Activated CD8-positive, alpha-beta T cell treated with anti-CD3 and anti-CD28 coated beads for 36 hours (primary cell): ENCODE measurements around the gene NPTX2. TPM values are rescaled to one million over a fixed set of nuclear protein-coding genes. Genes with fewer than 3 reads are reported as not detected.

Experiments used
- ATAC-seq: fragments of 200-7000 bp; cut with Tn5 transposase; one replicate; pipeline ENCODE4 v1.10.0; 2021; ENCODE audit warnings: mild to moderate bottlenecking, moderate library complexity
- CTCF ChIA-PET: fragments of 350-600 bp; sonication (Branson Sonifier 250); formaldehyde crosslinking; loops from one replicate; lab custom pipeline; 2021; ENCODE audit warnings: antibody characterized with exemption; lab: Charles Lee
- POLR2A ChIA-PET: fragments of 350-600 bp; sonication (Branson Sonifier 250); formaldehyde crosslinking; loops from one replicate; lab custom pipeline; 2021; ENCODE audit warnings: antibody characterized with exemption; lab: Charles Lee
- DNase-seq: peaks from one replicate; pipeline ENCODE4 v3.0.0-alpha.2; 2020
- H3K27ac Mint-ChIP-seq: one replicate; pipeline ENCODE4 v1.8.0; 2021; ENCODE audit warnings: mild to moderate bottlenecking, mixed read lengths
- H3K27me3 Mint-ChIP-seq: one replicate; pipeline ENCODE4 v1.8.0; 2021; ENCODE audit warnings: mixed read lengths
- H3K36me3 Mint-ChIP-seq: one replicate; pipeline ENCODE4 v1.8.0; 2021; ENCODE audit warnings: low read depth, mixed read lengths
- H3K4me1 Mint-ChIP-seq: one replicate; pipeline ENCODE4 v1.8.0; 2021; ENCODE audit warnings: low read depth, mixed read lengths
- H3K4me3 Mint-ChIP-seq: one replicate; pipeline ENCODE4 v1.8.0; 2021; ENCODE audit warnings: mild to moderate bottlenecking, moderate library complexity, mixed read lengths
- H3K9me3 Mint-ChIP-seq: one replicate; pipeline ENCODE4 v1.8.0; 2021; ENCODE audit warnings: mixed read lengths
- CTCF ChIP-seq: fragments of 200-600 bp; IDR thresholded peaks from one replicate; pipeline ENCODE4 v1.8.0; 2022; ENCODE audit warnings: antibody characterized with exemption, mild to moderate bottlenecking
- intact Hi-C: fragments of 100-400 bp; cut with micrococcal nuclease; formaldehyde crosslinking; loops from one replicate; pipeline ENCODE4 v1.10.0; 2022
- total RNA-seq, 2 experiments: library from RNA; stranded (reverse); gene quantifications; one replicate each; pipeline ENCODE4 v1.2.3, GENCODE V29; 2021

The NPTX2 gene
- total RNA-seq, 2 experiments from 2014 or later: 0.18 TPM; not detected in 1

DNA sequence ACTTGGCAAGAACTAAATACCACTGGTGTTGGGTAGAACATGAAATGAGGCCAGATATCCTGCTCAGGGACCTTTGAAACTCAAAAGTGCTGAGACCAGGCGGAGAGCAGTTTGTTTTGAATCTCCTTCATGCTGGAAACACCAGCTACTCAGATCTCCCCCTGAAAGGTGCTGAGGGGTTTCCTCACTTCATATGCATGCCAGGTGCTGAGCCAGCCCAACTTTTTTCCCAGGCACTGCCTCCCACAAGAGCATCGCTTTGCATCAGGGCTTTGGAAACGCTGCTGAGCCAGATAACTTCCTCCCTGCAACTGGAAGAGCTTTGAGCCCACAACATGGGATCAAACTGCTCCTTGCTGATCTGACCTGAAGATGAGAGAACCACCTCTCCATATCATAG lies 13.7 kb downstream of the NPTX2 start:
- Mint-ChIP-seq H3K36me3 (no peaks in the 10 kb centered on the region), H3K4me3 (no peak overlapping the region), H3K27me3 (peaks cover 9% of the 10 kb centered on the region), H3K4me1 (no peaks in the 10 kb centered on the region), H3K9me3 (peaks cover 6% of the 10 kb centered on the region), H3K27ac (no peak overlapping the region)
- intact Hi-C loops: no loop called here
- ChIA-PET POLR2A (no interaction called here), CTCF (no interaction called here)
- no peak for TF ChIP-seq CTCF
- DNase-seq: no peak
- ATAC-seq: no peak

DNA sequence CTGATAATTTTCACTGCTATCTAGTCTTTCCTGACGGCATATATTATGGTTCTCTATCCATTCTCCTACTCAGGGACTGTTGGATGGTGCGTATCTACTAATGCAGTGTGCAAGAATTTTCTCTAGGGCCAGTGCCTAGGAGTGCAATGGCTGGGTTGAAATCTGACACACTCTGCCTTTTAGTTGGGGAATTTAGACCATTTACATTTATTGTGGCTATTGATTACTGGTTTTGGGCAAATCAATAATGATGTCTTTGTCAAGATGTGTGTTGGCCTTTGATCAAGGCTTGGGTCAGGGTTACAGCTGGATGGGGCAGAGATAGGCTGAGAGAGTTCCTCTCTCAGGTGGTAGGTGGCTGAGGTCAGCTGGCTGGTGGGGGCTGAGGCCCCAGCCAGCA lies 21.8 kb downstream of the NPTX2 start:
- no peak for TF ChIP-seq CTCF

GRCh38 chr7:98640375-98640774 lies 23.3 kb downstream of the NPTX2 start:
- ATAC-seq (no peak), DNase-seq (no peak)
- H3K4me1 Mint-ChIP-seq: no peaks in the 10 kb centered on the region
- H3K9me3 Mint-ChIP-seq: peaks cover 7% of the 10 kb centered on the region
- intact Hi-C loops: no loop called here
- no peak overlapping the region for H3K27ac Mint-ChIP-seq
- TF ChIP-seq CTCF: no peak
- peaks cover 4% of the 10 kb centered on the region for H3K27me3 Mint-ChIP-seq
- H3K4me3 Mint-ChIP-seq: no peak overlapping the region
- ChIA-PET POLR2A (no interaction called here), CTCF (interaction anchor here (1.1 kb wide), 1 partner anchor 105 kb away, joined by 4 read pairs; no protein-coding TSS in a partner anchor)
- H3K36me3 Mint-ChIP-seq: no peaks in the 10 kb centered on the region

More for the DNA sequence above, 21.8 kb downstream of the NPTX2 start:
- Mint-ChIP-seq H3K9me3 (peaks cover 7% of the 10 kb centered on the region), H3K4me3 (no peak overlapping the region), H3K4me1 (no peaks in the 10 kb centered on the region), H3K36me3 (no peaks in the 10 kb centered on the region), H3K27me3 (peaks cover 4% of the 10 kb centered on the region), H3K27ac (no peak overlapping the region)
- DNase-seq (no peak), ATAC-seq (no peak)
- intact Hi-C loops: no loop called here
- CTCF ChIA-PET: no interaction called here
- POLR2A ChIA-PET: no interaction called here

DNA sequence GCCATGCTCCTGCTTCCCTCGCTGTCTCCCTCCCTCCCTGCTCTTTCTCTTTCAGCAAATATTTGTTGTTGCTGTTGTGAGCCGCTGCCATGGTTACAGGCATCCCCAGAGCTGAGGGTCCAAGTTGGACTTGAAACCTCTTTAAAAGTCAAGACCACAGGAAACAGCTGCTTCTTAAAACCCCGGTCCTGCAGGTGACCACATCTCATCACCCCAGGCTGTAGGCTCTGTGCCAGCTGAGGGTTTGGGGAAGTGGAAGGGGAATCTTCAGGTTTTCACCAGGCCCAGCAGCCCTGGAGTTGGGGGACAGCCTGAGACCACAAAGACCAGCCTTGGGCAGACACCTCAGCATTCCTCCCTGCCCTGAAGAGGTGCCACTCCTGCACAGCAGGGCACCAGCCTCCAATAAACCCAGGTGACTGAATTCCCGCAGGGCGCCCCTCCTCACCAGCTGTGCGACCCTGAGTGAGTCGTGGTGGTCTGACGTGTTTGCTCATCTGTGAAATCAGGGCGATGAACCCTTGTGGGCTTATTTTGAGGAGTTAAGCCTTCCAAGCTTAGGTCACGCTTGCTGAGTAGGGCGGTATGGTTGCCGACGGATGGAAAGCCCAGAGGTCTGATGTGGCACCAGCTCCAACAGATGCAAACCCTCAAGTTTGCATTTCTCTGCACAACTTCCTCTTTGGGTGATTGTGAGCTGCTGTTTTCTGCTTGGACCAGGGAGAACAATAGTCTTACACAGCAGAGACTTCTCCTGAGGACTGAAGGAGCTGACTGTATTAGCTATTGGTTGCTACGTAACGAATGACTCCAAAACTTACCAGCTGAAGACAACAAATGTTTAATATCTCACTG lies 24.8 kb downstream of the NPTX2 start:
- no peak overlapping the region for H3K27ac Mint-ChIP-seq
- no peak for TF ChIP-seq CTCF
- intact Hi-C loops: no loop called here
- ATAC-seq: no peak
- peaks cover 4% of the 10 kb centered on the region for H3K27me3 Mint-ChIP-seq
- no peaks in the 10 kb centered on the region for H3K4me1 Mint-ChIP-seq
- no peak for DNase-seq
- ChIA-PET CTCF (interaction anchor here (1.1 kb wide), 1 partner anchor 200 kb away, joined by 3 read pairs; no protein-coding TSS in a partner anchor), POLR2A (no interaction called here)
- H3K9me3 Mint-ChIP-seq: peaks cover 7% of the 10 kb centered on the region
- no peaks in the 10 kb centered on the region for H3K36me3 Mint-ChIP-seq
- no peak overlapping the region for H3K4me3 Mint-ChIP-seq

DNA sequence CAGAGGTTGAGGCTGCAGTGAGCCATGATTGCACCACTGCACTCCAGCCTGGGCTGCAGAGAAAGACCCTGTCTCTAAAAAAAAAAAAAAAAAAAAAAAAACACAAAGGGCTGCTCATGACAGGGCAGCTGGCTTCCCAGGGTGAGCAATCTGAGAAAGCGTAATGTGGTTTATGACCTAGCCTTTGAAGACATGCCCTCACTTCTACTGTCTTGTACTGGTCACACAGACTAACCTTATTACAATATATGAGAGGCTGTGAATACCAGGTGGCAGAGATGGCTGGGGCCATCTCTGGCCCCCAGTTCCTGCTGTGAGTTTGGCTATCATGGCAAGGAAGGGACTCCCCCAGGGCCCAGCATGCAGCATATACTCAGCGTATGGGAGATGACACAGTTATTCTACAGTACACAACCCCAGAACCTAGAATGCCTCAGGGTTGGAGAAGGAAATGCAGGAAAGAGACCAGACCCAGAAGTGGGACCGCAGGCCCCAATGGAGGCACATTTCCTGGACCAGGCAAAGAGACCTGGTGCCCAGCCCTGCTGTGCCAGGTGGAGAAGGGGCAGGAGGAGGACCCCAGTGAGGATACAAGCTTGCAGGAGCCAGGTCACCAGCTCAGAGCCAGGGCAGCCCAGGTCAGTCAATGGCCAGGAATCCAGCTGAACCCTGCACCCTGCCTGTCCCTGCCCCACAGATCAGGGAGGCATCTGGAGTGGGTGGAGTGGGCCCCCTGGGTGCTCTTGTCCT lies 26.3 kb downstream of the NPTX2 start:
- no peak for TF ChIP-seq CTCF
- ChIA-PET POLR2A (no interaction called here), CTCF (no interaction called here)
- no peak for ATAC-seq
- H3K9me3 Mint-ChIP-seq: peaks cover 6% of the 10 kb centered on the region
- no peak overlapping the region for H3K27ac Mint-ChIP-seq
- no peak overlapping the region for H3K4me3 Mint-ChIP-seq
- H3K4me1 Mint-ChIP-seq: no peaks in the 10 kb centered on the region
- DNase-seq: no peak
- no peaks in the 10 kb centered on the region for H3K36me3 Mint-ChIP-seq
- intact Hi-C loops: no loop called here
- peaks cover 4% of the 10 kb centered on the region for H3K27me3 Mint-ChIP-seq
